Muscle of leg (tissue), 11 donors: ENCODE measurements around the gene WASHC3. TPM values are rescaled to one million over a fixed set of nuclear protein-coding genes. Genes with fewer than 3 reads are reported as not detected.

Experiments
- DNase-seq: peaks from one replicate; pipeline ENCODE4 v3.0.0; 2013
- H3K27ac ChIP-seq: one replicate; pipeline ENCODE4 v1.5.1; 2013; ENCODE audit warnings: mild to moderate bottlenecking, low read length, control low read depth
- H3K27me3 ChIP-seq: one replicate; pipeline ENCODE4 v1.6.1; 2013; ENCODE audit warnings: low read length; ENCODE audit not compliant: control insufficient read depth, insufficient read depth
- H3K36me3 ChIP-seq: one replicate; pipeline ENCODE4 v1.6.1; 2013; ENCODE audit warnings: low read length; ENCODE audit not compliant: control insufficient read depth, insufficient read depth
- H3K4me1 ChIP-seq: one replicate; pipeline ENCODE4 v1.6.1; 2013; ENCODE audit warnings: low read length; ENCODE audit not compliant: control insufficient read depth, insufficient read depth
- H3K4me3 ChIP-seq: one replicate; pipeline ENCODE4 v1.5.1; 2013; ENCODE audit warnings: low read length, control low read depth
- H3K9me3 ChIP-seq: replicated peaks from 2 replicates; pipeline ENCODE4 v1.6.1; 2013; ENCODE audit warnings: low read depth, low read length; ENCODE audit not compliant: control insufficient read depth
- WGBS: methylation state at CpG from one replicate; pipeline ENCODE4 v1.1.5; 2013; ENCODE audit warnings: missing lambda C conversion rate; ENCODE audit not compliant: insufficient coverage; 5-methylcytosine and 5-hydroxymethylcytosine counted together
- polyA plus RNA-seq, 8 donors: library from polyadenylated mRNA; unstranded; fragments of 120-200 nt; gene quantifications; one replicate each; pipeline versions ENCODE4 v1.2.1 to v1.2.3, GENCODE V29; 2013; ENCODE audit warnings: inconsistent platforms in 1 of 8, low replicate concordance in 1 of 8; ENCODE audit not compliant: insufficient read length in 8 of 8, insufficient read depth in 1 of 8
- total RNA-seq: library from RNA; stranded (reverse); fragments of 120-200 nt; gene quantifications from one replicate; pipeline ENCODE4 v1.2.4, GENCODE V29; 2013

WASHC3 gene
- total and polyA plus RNA-seq, 9 donors = 26.8 to 44.5 (median 38.5) TPM

DNA sequence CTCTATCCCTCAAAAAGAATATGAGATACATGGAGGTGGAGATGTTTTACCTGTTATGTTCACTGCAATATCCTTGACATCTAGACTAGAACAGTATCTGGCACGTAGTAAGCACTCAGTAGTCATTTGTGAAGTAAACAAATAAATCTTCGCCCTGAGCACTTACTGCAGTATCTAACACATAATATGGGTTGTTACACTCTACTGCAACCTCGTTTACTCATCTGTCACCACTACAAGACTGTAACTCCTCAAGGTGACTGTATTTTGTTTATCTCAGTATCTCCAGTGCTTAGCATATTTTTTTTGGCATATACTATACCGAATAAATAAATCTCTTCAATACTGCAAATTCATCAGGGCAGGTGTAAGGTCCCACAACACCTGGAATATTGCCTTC is 66.1 kb downstream of the WASHC3 start:
- no peaks in the 10 kb centered on the region for H3K36me3 ChIP-seq
- no peaks in the 10 kb centered on the region for H3K9me3 ChIP-seq
- no peaks in the 10 kb centered on the region for H3K4me1 ChIP-seq
- WGBS = 60% methylated on average over 2 of the region's 4 CpGs
- H3K27ac ChIP-seq = no peak overlapping the region
- no peak overlapping the region for H3K4me3 ChIP-seq
- no peaks in the 10 kb centered on the region for H3K27me3 ChIP-seq
- DNase-seq = no peak

DNA sequence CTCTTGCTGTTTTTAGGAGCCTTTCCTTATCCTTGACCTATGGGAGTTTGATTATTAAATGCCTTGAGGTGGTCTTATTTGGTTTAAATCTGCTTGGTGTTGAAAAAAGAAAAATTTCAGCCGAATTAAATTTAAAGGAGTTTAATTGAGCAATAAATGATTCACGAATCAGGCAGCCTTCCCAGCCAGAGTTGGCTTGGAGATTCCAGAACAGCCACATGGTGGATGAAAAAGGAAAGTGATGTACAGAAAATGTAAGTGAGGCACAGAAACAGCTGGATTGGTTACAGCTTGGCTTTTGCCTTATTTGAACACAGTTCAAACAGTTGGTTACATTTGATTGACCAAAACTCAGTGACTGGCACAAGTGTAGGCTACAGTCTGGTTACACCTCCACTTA is 69.7 kb downstream of the WASHC3 start:
- Histone ChIP-seq H3K4me3 (no peak overlapping the region), H3K4me1 (no peaks in the 10 kb centered on the region), H3K27ac (no peak overlapping the region), H3K36me3 (no peaks in the 10 kb centered on the region), H3K9me3 (no peaks in the 10 kb centered on the region), H3K27me3 (no peaks in the 10 kb centered on the region)
- WGBS = 41% methylated on average over 2 of the region's 2 CpGs
- DNase-seq = no peak

DNA sequence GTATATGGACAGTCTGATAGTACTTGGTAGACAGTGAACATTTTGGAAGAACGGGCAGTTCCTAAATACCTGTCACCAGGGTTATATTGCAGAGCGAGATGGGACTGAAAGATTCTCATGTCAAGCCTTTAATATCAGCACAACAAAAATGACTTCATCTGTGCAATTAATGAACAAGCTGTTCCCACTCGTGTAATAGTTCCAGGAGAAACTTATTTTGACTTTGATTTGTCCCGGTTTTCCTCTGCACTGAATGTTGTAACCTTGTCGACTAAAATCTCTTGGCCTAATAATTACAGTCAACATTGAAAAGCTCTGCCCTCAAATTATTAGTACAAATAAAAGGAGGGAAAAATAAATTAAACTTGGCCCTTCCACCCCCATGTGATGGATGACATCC is 79.5 kb downstream of the WASHC3 start:
- no peak overlapping the region for H3K27ac ChIP-seq
- WGBS = no CpG with 5 or more reads among the region's 5 CpGs
- DNase-seq = no peak

DNA sequence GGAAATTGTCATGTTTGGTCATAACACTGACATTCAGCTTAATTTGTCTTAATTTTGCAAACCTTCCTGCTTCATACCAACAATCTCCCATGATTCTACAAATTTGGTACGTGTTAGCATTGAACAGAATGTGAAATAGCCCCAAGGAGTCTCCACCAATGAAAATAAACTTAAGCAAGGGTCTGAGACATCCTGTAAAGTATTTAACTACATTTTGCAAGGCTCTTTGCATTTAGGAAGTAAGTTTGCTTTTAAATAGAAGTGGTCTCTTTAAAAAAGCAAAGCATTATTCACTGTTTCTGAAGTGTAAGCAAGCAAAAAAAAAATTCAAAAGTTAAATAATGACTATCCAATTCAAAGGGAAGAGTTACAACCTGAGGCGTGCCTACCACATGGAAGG is 79.9 kb downstream of the WASHC3 start:
- Histone ChIP-seq H3K9me3 (no peaks in the 10 kb centered on the region), H3K27me3 (no peaks in the 10 kb centered on the region), H3K4me3 (no peak overlapping the region), H3K36me3 (no peaks in the 10 kb centered on the region), H3K4me1 (no peaks in the 10 kb centered on the region), H3K27ac (no peak overlapping the region)
- no peak for DNase-seq
- WGBS = no CpG with 5 or more reads among the region's 2 CpGs

More for the DNA sequence above, 79.5 kb downstream of the WASHC3 start:
- Histone ChIP-seq H3K4me3 (no peak overlapping the region), H3K36me3 (no peaks in the 10 kb centered on the region), H3K4me1 (no peaks in the 10 kb centered on the region), H3K9me3 (no peaks in the 10 kb centered on the region), H3K27me3 (no peaks in the 10 kb centered on the region)

DNA sequence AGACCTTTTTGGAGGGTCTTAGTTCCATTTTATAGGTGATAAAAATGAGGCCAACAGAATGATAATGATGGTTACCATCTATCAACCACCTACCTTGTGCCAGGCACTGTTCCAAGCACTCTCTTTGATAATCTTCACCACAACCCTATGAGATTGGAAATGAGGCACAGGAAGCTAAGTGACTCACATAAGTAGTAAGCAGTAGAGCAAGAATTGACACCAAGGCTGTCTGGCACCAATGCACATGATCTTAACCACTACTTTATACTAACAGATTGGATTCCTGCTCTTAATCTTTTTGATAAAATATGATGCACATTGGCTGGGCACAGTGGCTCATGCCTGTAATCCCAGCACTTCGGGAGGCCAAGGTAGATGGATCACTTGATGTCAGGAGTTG is 93.0 kb downstream of the WASHC3 start:
- H3K27me3 ChIP-seq = no peaks in the 10 kb centered on the region
- no peaks in the 10 kb centered on the region for H3K9me3 ChIP-seq
- no peak overlapping the region for H3K27ac ChIP-seq
- H3K4me1 ChIP-seq = no peaks in the 10 kb centered on the region
- DNase-seq = no peak
- no CpG with 5 or more reads among the region's 1 CpG for WGBS
- H3K4me3 ChIP-seq = no peak overlapping the region
- no peaks in the 10 kb centered on the region for H3K36me3 ChIP-seq

DNA sequence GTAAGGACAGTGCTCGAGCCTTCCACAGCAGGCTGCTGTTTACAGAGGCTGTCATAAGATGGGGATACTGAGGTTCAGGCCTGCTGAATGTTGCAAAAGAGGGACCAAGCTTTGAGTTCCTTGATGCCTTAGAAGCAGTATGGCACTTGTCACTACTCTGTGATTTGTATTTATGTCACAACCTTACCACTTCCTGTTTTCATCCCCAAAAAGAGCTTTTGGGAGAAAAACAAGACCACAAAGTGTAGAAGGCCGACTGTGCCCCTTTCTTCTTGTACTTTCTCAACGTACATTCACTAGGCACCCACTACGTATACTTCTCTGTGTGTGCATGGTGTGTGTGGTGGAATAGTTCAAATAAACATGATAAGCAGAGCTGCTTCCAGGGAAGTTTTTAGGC is 94.3 kb downstream of the WASHC3 start:
- Histone ChIP-seq H3K4me1 (no peaks in the 10 kb centered on the region), H3K36me3 (no peaks in the 10 kb centered on the region), H3K27me3 (no peaks in the 10 kb centered on the region), H3K4me3 (no peak overlapping the region), H3K9me3 (no peaks in the 10 kb centered on the region), H3K27ac (no peak overlapping the region)
- DNase-seq = no peak
- WGBS = no CpG with 5 or more reads among the region's 4 CpGs

DNA sequence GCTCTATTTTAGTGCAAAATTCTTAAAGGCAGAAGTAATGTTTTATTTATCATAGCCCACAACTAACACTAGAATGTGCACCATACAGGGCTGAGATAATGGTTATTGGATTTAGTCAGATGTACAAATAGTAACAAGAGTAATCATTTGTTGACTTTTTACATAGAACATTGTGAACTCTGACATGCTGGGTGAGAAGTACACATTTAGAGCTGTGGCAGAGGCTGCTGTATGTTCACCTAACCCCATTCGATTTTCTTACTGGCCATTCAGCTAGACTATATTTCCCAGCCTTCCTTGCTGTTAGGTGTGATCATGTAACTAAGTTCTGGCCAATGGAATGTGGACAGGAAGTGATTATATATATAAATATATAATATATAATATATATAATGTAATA is 95.3 kb downstream of the WASHC3 start:
- Histone ChIP-seq H3K4me3 (no peak overlapping the region), H3K9me3 (no peaks in the 10 kb centered on the region), H3K36me3 (no peaks in the 10 kb centered on the region), H3K27me3 (no peaks in the 10 kb centered on the region), H3K4me1 (no peaks in the 10 kb centered on the region), H3K27ac (no peak overlapping the region)
- no CpG with 5 or more reads among the region's 1 CpG for WGBS
- DNase-seq = no peak

DNA sequence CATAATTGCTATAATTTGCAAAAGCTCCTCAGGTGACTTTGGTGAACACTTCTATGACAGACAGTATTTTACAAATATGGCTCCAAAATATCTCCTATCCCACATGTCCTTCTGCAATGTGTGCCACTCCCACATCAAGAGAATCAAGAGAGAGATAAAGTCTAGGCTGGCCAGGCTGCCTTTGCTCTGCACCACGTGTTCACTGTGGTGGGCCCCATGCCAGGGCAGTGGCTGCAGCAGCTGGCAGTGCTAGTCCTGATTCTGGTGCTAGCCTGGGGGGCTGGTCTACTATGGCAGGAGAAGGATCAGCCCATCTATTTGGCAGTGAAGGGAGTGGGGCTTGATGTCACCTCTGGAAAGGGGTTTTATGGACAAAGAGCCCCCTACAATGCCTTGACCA is 98.1 kb downstream of the WASHC3 start:
- DNase-seq = no peak
- H3K27ac ChIP-seq = no peak overlapping the region
- H3K36me3 ChIP-seq = no peaks in the 10 kb centered on the region
- no peaks in the 10 kb centered on the region for H3K27me3 ChIP-seq
- peaks cover 5% of the 10 kb centered on the region for H3K9me3 ChIP-seq
- no peak overlapping the region for H3K4me3 ChIP-seq
- H3K4me1 ChIP-seq = no peaks in the 10 kb centered on the region
- 17% methylated on average over 1 of the region's 1 CpG for WGBS

Other genes starting within 250 kb of the WASHC3 start
- 13.4 TPM for gene GNPTAB, start 231.0 kb downstream of the WASHC3 start, total RNA-seq
- 10 to 100 TPM; 14.6 to 23.0 (median 17.4) TPM for gene GNPTAB, start 231.0 kb downstream of the WASHC3 start, polyA plus RNA-seq
- gene DRAM1, start 184.4 kb downstream of the WASHC3 start, total RNA-seq = 1.7 TPM
- 1 to 10 TPM; 2.5 to 3.6 (median 3.1) TPM for gene DRAM1, start 184.4 kb downstream of the WASHC3 start, polyA plus RNA-seq
- 24.4 TPM for gene NUP37, start 58.1 kb upstream of the WASHC3 start, total RNA-seq
- gene NUP37, start 58.1 kb upstream of the WASHC3 start, polyA plus RNA-seq = 10 to 100 TPM; 16.3 to 22.1 (median 18.9) TPM
- gene PARPBP, start 58.2 kb upstream of the WASHC3 start, total RNA-seq = 6.8 TPM
- 1 to 10 TPM; 5.5 to 9.8 (median 7.2) TPM for gene PARPBP, start 58.2 kb upstream of the WASHC3 start, polyA plus RNA-seq
- gene PMCH, start 135.8 kb upstream of the WASHC3 start, total RNA-seq = not detected
- gene PMCH, start 135.8 kb upstream of the WASHC3 start, polyA plus RNA-seq = under 1 TPM in 6 of 8 donors, not detected in 2; 0.24 to 0.48 (median 0.36) TPM